WERI-Rb-1 (cell line): Measurements from ENCODE around the gene GPS1.

ENCODE experiments used
- DNase-seq: peaks from one replicate; pipeline ENCODE4 v3.0.0-alpha.2; 2020
- H3K27ac ChIP-seq: fragments of 250-450 bp; sonication (Bioruptor Pico); 2 replicates; pipeline ENCODE4 v1.5.1; 2020; ENCODE audit warnings: mild to moderate bottlenecking, moderate library complexity
- H3K27me3 ChIP-seq: fragments of 250-450 bp; sonication (Bioruptor Pico); 2 replicates; pipeline ENCODE4 v1.5.1; 2021; ENCODE audit warnings: mild to moderate bottlenecking, low read depth, moderate library complexity; ENCODE audit not compliant: insufficient read depth, severe bottlenecking
- H3K36me3 ChIP-seq: fragments of 250-450 bp; sonication (Bioruptor Pico); 2 replicates; pipeline ENCODE4 v1.5.1; 2020; ENCODE audit warnings: mild to moderate bottlenecking, moderate library complexity
- H3K4me3 ChIP-seq: 2 replicates; pipeline ENCODE4 v1.5.1; 2011; ENCODE audit warnings: low read depth, mild to moderate bottlenecking, control low read depth, low read length
- H3K9me3 ChIP-seq: fragments of 250-450 bp; sonication (Bioruptor Pico); 2 replicates; pipeline ENCODE4 v1.5.1; 2021; ENCODE audit warnings: mild to moderate bottlenecking, moderate library complexity; ENCODE audit not compliant: severe bottlenecking
- TF ChIP-seq, protein P1 (sequence below): IDR thresholded peaks from 2 replicates; pipeline ENCODE4 v1.5.1; 2011; ENCODE audit warnings: low read depth, mild to moderate bottlenecking, control low read depth, inconsistent platforms, low read length

Gene GPS1

GRCh38 chr17:82088838-82089722 is 37.4 kb downstream of the GPS1 start:
- H3K27ac ChIP-seq, result no peak overlapping the region
- H3K36me3 ChIP-seq, result peaks cover 99% of the 10 kb centered on the region
- TF ChIP-seq, protein P1, sequence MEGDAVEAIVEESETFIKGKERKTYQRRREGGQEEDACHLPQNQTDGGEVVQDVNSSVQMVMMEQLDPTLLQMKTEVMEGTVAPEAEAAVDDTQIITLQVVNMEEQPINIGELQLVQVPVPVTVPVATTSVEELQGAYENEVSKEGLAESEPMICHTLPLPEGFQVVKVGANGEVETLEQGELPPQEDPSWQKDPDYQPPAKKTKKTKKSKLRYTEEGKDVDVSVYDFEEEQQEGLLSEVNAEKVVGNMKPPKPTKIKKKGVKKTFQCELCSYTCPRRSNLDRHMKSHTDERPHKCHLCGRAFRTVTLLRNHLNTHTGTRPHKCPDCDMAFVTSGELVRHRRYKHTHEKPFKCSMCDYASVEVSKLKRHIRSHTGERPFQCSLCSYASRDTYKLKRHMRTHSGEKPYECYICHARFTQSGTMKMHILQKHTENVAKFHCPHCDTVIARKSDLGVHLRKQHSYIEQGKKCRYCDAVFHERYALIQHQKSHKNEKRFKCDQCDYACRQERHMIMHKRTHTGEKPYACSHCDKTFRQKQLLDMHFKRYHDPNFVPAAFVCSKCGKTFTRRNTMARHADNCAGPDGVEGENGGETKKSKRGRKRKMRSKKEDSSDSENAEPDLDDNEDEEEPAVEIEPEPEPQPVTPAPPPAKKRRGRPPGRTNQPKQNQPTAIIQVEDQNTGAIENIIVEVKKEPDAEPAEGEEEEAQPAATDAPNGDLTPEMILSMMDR, result no peak
- H3K27me3 ChIP-seq, result no peaks in the 10 kb centered on the region
- peaks cover 2% of the 10 kb centered on the region for H3K9me3 ChIP-seq
- no peak for DNase-seq
- no peak overlapping the region for H3K4me3 ChIP-seq

DNA sequence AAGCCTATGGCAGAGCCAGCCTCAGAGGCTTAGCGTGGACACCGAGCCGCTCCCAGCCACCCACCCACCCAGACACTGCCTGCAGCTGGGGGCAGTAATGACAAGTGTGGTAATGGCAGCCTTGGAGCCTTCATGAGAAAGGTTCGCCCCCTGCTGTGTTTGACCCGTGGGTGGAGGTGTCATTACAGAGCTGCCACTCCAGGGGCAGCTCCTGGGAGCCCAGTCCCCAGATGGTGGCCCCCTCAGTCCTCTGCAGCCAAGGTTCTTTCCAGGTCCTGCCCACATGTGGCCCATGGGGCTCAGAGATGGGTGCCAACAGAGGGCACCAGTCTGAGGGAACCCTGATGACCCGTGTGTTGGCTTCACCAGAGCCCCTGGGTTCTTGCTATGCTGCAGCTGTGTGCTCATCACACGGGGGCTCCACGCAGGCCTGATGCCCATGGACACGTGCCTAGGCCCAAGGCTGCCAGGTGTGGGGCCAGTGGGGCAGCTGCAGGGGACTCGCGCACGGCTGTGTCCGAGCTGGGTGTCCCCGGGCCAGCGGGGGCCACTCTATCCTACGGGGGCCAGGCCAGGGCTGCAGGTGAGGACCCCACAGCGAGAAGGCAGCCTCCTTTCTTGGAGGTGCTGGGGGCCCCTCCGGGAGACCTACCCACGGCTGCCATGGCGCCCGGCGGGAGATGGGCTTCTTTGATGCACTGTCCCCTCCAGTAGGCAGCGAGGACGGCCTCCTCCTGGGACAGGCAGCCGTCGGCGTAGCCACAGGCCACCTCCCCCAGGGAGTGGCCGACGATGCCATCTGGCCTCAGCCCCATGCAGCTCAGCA is 38.2 kb downstream of the GPS1 start:
- H3K27ac ChIP-seq, result peak overlapping the region; percentile 18; the same call in 1 of the 2 replicates
- H3K27me3 ChIP-seq, result no peaks in the 10 kb centered on the region
- TF ChIP-seq, protein P1, result no peak
- peak; percentile 23 for DNase-seq
- H3K9me3 ChIP-seq, result peaks cover 2% of the 10 kb centered on the region
- no peak overlapping the region for H3K4me3 ChIP-seq
- H3K36me3 ChIP-seq, result peaks cover 97% of the 10 kb centered on the region

DNA sequence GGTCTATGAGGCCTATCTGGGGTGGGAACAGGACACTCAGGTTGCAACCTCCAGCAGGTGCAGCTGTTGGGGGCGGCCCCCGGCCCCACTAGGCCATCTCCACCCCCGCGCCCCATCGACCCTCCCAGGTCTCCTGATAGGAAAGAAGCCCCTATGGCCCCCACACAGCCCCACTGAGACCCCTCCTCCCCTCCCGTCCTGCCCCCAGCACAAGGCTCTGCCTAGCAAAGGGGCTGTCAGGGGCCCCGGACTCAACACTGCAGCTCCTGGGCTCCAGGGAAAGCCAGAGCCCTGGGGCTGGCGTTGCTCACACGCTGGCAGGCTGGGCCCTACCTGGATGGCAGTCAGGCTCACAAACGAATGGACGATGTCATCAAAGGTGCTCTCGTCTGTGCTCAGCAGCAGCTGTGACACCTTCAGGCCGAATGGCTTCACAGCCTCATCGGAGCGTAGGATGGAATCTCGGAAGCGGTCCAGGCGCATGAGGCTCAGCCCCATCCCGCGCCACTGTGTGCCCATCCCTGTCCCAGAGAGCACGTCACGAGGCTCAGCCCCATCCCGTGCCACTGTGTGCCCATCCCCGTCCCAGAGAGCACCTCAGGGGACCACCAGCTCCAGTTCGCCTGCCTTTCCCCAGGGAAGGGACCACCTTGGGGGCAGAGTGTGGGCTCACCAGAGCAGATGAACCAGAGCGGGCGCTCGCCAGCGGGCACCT is 39.0 kb downstream of the GPS1 start:
- peak; percentile 35 for DNase-seq
- Histone ChIP-seq H3K36me3 (peaks cover 97% of the 10 kb centered on the region), H3K27ac (no peak overlapping the region)

DNA sequence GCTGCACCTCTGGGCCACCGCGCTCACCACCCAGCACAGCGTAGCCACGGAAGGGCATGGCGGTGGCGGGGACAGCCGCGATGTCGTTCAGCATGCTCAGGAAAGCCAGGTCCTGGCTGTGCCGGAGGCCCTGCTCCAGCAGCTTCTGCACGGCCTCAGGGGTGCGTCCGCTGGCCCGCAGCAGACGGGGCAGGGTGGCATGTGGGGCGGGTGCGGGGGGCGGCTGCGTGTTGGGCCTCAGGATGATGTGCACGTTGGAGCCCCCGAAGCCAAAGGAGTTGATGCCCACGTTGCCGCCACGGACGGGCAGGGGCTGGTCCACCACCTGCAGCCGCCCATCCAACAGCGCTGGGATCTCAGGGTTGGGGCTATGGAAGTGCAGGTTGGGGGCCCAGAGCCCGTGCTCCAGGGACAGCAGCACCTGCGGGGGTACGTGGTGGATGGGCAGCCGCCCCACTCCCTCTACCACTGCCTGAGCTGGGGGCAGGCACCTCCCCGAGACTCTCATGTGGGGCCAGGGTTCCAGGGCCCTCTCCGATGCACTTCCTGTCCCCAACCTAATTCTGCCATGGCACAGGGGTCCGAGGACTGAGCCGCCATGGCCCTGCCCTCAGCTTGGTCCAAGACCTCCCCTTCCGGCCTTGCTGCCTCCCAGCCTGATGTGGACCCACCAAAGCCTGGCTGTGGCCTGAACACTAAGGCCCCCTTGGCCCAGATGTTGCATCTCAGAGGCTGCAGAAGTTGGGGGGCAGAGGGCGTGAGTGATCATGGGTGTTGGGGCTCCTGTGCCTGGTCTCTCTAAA is 39.8 kb downstream of the GPS1 start:
- Histone ChIP-seq H3K4me3 (no peak overlapping the region), H3K27me3 (no peaks in the 10 kb centered on the region), H3K27ac (no peak overlapping the region), H3K9me3 (peaks cover 2% of the 10 kb centered on the region), H3K36me3 (peaks cover 97% of the 10 kb centered on the region)
- no peak for DNase-seq
- TF ChIP-seq, protein P1, result no peak

More for the DNA sequence above, 39.0 kb downstream of the GPS1 start:
- no peaks in the 10 kb centered on the region for H3K27me3 ChIP-seq
- H3K9me3 ChIP-seq, result peaks cover 2% of the 10 kb centered on the region
- TF ChIP-seq, protein P1, result no peak
- no peak overlapping the region for H3K4me3 ChIP-seq

DNA sequence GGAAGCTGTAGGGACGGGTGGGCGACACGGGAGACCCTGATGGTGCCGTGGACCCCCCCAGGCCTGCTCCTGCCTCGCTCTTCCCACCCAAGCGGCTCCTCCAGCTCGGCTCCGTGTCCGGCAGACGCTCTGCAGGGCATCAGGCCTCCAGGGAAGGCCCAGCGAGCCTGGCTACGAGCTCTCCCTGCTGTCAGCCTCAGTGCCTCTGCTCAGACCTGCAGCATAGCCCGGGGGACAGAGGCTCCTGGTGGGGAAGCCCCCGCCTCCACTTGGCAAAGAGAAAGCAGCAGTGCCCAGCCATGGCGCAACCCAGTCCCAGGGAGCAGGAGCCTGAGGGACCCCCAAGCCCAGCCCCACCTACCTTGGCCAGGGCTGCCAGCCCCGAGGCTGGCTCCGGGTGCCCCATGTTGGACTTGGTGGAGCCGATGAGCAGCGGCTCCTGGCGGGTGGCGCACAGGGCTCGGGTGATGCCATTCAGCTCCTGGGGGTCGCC is 40.4 kb downstream of the GPS1 start:
- Histone ChIP-seq H3K4me3 (no peak overlapping the region), H3K27ac (no peak overlapping the region), H3K36me3 (peaks cover 98% of the 10 kb centered on the region), H3K9me3 (peaks cover 4% of the 10 kb centered on the region), H3K27me3 (no peaks in the 10 kb centered on the region)
- DNase-seq, result no peak
- TF ChIP-seq, protein P1, result no peak
